Activated T-cell treated with anti-CD3 and anti-CD28 coated beads, Interleukin-2, amount 50 U/mL, for 72 hours (primary cell): ENCODE data around the gene CDC42BPA. TPM values are rescaled to one million over a fixed set of nuclear protein-coding genes. Genes with fewer than 3 reads are reported as not detected.

ENCODE experiments used
- ATAC-seq, 2 donors: fragments of 150-1000 bp; cut with Tn5 transposase; replicated peaks in 1 of 2; 2 replicates each; pipeline ENCODE4 v1.10.0; 2021; ENCODE audit warnings: moderate library complexity in 2 of 2, mild to moderate bottlenecking in 1 of 2
- DNase-seq, 2 donors: peaks; one replicate each; pipeline ENCODE4 v3.0.0; 2021 to 2022; ENCODE audit warnings: mixed read lengths in 1 of 2
- H3K27ac Mint-ChIP-seq: one replicate; pipeline ENCODE4 v1.8.0; 2022; ENCODE audit warnings: mild to moderate bottlenecking, moderate library complexity, mixed read lengths
- H3K27me3 Mint-ChIP-seq: one replicate; pipeline ENCODE4 v1.8.0; 2022; ENCODE audit warnings: low read depth, mixed read lengths
- H3K36me3 Mint-ChIP-seq, 2 donors: one replicate each; pipeline ENCODE4 v1.8.0; 2022; ENCODE audit warnings: mixed read lengths in 2 of 2, mild to moderate bottlenecking in 1 of 2; ENCODE audit not compliant: insufficient read depth in 2 of 2
- H3K4me1 Mint-ChIP-seq: one replicate; pipeline ENCODE4 v1.8.0; 2022; ENCODE audit warnings: low read depth, mixed read lengths
- H3K4me3 Mint-ChIP-seq, 2 donors: one replicate each; pipeline ENCODE4 v1.8.0; 2022; ENCODE audit warnings: mild to moderate bottlenecking in 2 of 2, mixed read lengths in 2 of 2, moderate library complexity in 2 of 2
- H3K9me3 Mint-ChIP-seq, 2 donors: one replicate each; pipeline ENCODE4 v1.8.0; 2022; ENCODE audit warnings: mixed read lengths in 2 of 2
- total RNA-seq, 2 donors: library from RNA; stranded (reverse); gene quantifications; one replicate each; pipeline ENCODE4 v1.2.3, GENCODE V29; 2022

Gene CDC42BPA
- total RNA-seq, 2 donors from 2014 or later = 6.2 to 11.6 TPM

DNA sequence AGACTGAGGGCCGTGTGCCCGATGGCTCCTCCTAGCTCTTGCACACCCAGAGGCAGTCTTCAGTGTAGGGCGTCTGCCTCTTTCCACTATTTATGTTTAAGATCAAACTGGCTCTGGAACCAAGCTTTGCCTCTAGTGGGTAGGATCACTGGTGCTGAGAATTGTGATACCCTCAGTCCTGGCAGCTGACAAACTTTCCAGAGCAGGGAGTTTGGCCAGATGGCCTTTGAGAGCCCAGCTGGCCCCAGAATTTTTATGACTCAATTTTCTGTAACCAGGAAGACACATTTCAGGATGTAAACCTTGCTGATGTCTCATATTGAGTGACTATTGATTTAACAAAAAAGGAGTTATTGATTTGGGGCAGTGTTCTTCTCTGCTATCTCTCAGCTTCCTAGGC lies 371.5 kb downstream of the CDC42BPA start:
- no peak for DNase-seq
- H3K27me3 Mint-ChIP-seq = no peaks in the 10 kb centered on the region
- no peak for ATAC-seq
- no peak overlapping the region for H3K27ac Mint-ChIP-seq
- peaks cover 58% of the 10 kb centered on the region for H3K4me1 Mint-ChIP-seq
- peaks cover 0 to 2% of the 10 kb centered on the region in 2 donors for H3K36me3 Mint-ChIP-seq
- H3K9me3 Mint-ChIP-seq = peaks cover 0 to 2% of the 10 kb centered on the region in 2 donors
- H3K4me3 Mint-ChIP-seq = no peak overlapping the region

- DNase-seq (no peak), ATAC-seq (no peak)
- Mint-ChIP-seq H3K9me3 (peaks cover 0 to 2% of the 10 kb centered on the region in 2 donors), H3K36me3 (peaks cover 0 to 2% of the 10 kb centered on the region in 2 donors), H3K4me3 (no peak overlapping the region), H3K4me1 (peaks cover 60% of the 10 kb centered on the region), H3K27ac (no peak overlapping the region), H3K27me3 (no peaks in the 10 kb centered on the region)
Observed at GRCh38 chr1:226946285-226946684, 372.0 kb downstream of the CDC42BPA start.

- Mint-ChIP-seq H3K27ac (no peak overlapping the region), H3K27me3 (no peaks in the 10 kb centered on the region), H3K9me3 (peaks cover 0 to 2% of the 10 kb centered on the region in 2 donors), H3K4me3 (no peak overlapping the region), H3K4me1 (peaks cover 60% of the 10 kb centered on the region), H3K36me3 (peaks cover 0 to 2% of the 10 kb centered on the region in 2 donors)
- DNase-seq (no peak), ATAC-seq (no peak)
Observed at GRCh38 chr1:226945858-226946245, 372.4 kb downstream of the CDC42BPA start.

DNA sequence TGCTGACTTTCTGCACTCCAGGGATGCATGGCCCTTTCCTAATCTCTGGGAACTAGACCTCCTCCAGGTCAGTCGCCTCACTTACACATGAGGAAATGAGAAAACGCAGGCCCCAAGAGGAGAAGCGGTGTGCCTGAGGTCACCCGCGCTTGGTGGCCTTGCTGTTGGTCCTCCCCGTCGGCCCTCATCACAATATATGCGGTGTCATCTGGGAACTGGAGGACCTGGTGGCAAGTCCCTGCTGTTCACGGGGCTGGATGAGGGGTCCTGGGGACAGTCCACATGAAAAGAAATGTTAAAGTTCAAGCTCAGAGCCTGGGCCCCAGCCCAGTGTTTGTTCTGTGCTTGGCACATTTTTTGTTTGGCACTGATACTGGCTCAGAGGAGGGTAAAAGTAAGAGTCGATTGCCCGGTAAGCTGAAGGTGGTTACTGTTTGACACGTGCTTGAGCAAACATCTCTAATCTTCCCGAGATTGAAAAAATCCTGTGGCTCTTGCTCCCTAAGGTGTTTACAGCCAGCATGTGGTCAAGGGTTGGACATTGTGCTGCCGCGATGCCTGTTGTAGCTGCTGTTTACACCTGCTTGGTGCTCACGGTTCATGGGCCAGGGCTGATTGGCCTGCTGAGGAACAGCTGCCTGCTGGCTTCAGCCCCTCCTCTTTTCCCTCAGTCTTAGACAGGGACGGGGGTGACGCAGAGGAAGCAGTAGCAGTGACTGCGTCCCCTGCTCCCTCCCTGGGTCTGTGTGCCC lies 373.0 kb downstream of the CDC42BPA start:
- DNase-seq (no peak), ATAC-seq (no peak)
- peaks cover 0 to 2% of the 10 kb centered on the region in 2 donors for H3K36me3 Mint-ChIP-seq
- peaks cover 0 to 2% of the 10 kb centered on the region in 2 donors for H3K9me3 Mint-ChIP-seq
- peaks cover 63% of the 10 kb centered on the region for H3K4me1 Mint-ChIP-seq
- H3K4me3 Mint-ChIP-seq = no peak overlapping the region
- H3K27me3 Mint-ChIP-seq = no peaks in the 10 kb centered on the region
- H3K27ac Mint-ChIP-seq = no peak overlapping the region

DNA sequence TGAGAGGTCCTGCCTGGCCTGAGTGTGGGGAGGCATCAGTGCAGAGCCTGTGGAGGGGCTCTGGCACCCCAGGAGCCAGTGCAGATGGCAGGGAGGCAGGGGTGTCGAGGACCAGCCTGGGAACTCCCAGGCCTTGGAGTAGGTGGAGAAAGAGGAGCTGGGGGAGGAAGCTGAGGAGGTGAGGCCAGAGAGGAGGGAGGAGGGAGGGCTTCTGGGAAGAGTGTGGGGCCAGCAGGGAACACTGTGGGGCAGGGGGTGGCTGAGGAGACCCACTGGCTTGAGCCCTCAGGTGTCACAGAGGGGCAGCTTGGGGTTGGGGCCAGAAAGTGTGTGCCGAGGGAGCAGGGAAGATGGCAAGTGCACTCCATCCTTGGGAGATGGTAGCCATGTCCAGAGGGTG lies 374.4 kb downstream of the CDC42BPA start:
- peaks cover 0 to 2% of the 10 kb centered on the region in 2 donors for H3K9me3 Mint-ChIP-seq
- no peaks in the 10 kb centered on the region for H3K27me3 Mint-ChIP-seq
- peaks cover 64% of the 10 kb centered on the region for H3K4me1 Mint-ChIP-seq
- DNase-seq (no peak), ATAC-seq (no peak)
- no peak overlapping the region for H3K4me3 Mint-ChIP-seq
- H3K36me3 Mint-ChIP-seq = peaks cover 2% of the 10 kb centered on the region in 2 donors
- no peak overlapping the region for H3K27ac Mint-ChIP-seq

GRCh38 chr1:226943156-226943555 lies 375.1 kb downstream of the CDC42BPA start:
- ATAC-seq (no peak), DNase-seq (no peak)
- no peak overlapping the region for H3K27ac Mint-ChIP-seq
- H3K4me1 Mint-ChIP-seq = peaks cover 67% of the 10 kb centered on the region
- peaks cover under 1 to 2% of the 10 kb centered on the region in 2 donors for H3K36me3 Mint-ChIP-seq
- H3K27me3 Mint-ChIP-seq = no peaks in the 10 kb centered on the region
- peaks cover 0 to 1% of the 10 kb centered on the region in 2 donors for H3K9me3 Mint-ChIP-seq
- H3K4me3 Mint-ChIP-seq = no peak overlapping the region

DNA sequence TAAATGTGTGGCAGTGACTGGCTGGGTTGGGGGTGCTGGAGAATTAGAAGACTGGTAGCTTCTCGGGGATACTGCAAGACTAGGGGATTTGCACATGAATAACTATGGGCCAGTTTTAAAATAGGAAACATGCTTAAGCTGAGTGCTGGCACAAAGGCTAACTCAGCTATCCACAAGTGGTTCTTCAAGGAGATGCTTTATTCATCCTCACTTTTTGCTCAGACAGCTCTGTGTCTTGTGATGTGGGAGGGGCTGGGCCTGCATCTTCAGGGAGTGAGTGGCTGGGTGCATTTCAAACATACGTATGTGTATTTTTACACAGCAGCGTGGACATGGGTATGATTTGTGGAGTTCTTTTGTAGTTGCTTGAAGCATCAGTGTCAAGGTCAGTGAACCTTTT lies 375.9 kb downstream of the CDC42BPA start:
- Mint-ChIP-seq H3K4me3 (no peak overlapping the region), H3K27me3 (no peaks in the 10 kb centered on the region), H3K27ac (no peak overlapping the region), H3K36me3 (peaks cover 0 to 2% of the 10 kb centered on the region in 2 donors), H3K9me3 (no peaks in the 10 kb centered on the region), H3K4me1 (peaks cover 73% of the 10 kb centered on the region)
- no peak for DNase-seq
- ATAC-seq = no peak

DNA sequence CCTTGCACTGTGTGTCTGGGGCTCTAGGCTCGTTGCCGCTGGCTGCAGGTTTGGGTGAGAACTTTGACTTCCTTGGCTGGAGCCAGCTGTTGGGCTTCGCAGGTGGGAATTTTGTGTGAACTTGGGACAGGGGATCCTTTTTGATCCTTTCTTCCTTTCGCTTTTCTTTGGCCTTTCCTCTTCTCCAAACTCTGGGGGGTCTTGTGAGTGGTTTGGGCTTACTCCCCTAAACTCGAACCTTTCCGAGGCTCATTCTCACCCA lies 377.6 kb downstream of the CDC42BPA start:
- no peak overlapping the region for H3K27ac Mint-ChIP-seq
- ATAC-seq = no peak
- DNase-seq = no peak

GRCh38 chr1:226940029-226940805 lies 378.1 kb downstream of the CDC42BPA start, which contains the start of gene COQ8A:
COQ8A (plus strand) TSS chr1:226940294; CDS start chr1:226961386, 21,092 bp downstream.
- Mint-ChIP-seq H3K27me3 (no peaks in the 10 kb centered on the region), H3K4me1 (peaks cover 64% of the 10 kb centered on the region), H3K36me3 (peaks cover 4 to 6% of the 10 kb centered on the region in 2 donors), H3K4me3 (peak within 1 kb of the TSS; percentile 85 to 94), H3K9me3 (peaks cover 4% of the 10 kb centered on the region in 2 donors), H3K27ac (peak within 1 kb of the TSS; percentile 96)
- ATAC-seq = peak; percentile 94 to 95
- peak; percentile 99 to 100 for DNase-seq

More for the DNA sequence above, 377.6 kb downstream of the CDC42BPA start:
- H3K9me3 Mint-ChIP-seq = no peaks in the 10 kb centered on the region
- peak overlapping the region; percentile 85 to 94 for H3K4me3 Mint-ChIP-seq
- peaks cover 67% of the 10 kb centered on the region for H3K4me1 Mint-ChIP-seq
- peaks cover 0 to 2% of the 10 kb centered on the region in 2 donors for H3K36me3 Mint-ChIP-seq
- no peaks in the 10 kb centered on the region for H3K27me3 Mint-ChIP-seq

Other genes starting within 250 kb of the CDC42BPA start
- gene ZNF678, start 245.1 kb upstream of the CDC42BPA start, total RNA-seq = 10 to 100 TPM; 13.0 to 15.1 TPM